ENCODE results near the gene TMX4.

The TMX4 gene, protein sequence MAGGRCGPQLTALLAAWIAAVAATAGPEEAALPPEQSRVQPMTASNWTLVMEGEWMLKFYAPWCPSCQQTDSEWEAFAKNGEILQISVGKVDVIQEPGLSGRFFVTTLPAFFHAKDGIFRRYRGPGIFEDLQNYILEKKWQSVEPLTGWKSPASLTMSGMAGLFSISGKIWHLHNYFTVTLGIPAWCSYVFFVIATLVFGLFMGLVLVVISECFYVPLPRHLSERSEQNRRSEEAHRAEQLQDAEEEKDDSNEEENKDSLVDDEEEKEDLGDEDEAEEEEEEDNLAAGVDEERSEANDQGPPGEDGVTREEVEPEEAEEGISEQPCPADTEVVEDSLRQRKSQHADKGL

DNA sequence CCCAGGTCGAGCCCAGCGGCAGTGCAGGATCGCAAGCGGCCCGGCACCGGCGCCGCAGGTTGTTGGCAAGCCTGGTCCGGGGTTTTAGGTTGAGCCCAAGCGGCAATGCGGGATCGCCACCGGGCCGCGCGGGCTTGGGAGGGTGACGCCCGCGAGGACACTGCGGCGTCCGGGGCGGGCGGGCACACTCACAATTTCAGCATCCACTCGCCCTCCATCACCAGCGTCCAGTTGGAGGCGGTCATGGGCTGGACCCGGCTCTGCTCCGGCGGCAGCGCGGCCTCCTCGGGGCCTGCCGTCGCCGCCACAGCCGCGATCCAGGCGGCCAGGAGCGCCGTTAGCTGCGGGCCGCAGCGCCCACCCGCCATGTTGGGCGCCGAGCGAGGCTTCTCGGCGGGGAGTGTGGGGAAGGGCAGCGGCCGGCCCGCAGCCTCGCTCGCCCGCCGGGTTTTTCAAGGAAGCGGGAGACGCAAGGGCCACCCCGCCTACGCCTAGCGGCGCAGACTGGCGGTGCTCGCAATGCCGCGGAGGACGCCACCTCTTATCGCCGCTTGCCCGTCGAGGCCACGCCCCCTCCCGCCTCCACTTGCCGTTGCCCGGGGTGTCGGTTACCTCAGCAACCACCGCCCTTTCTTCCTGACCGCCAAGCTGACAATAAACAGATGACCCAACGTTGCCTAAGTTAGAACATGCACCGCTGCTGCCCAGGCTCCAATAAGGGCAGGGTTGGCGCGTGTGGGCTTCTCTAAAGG, at the start of gene TMX4:
Gene TMX4 (minus strand): TSS at position 516 of the 752 bp plus-strand sequence. CDS start 148 bp downstream, at position 368.
- peak within 1 kb of the TSS; percentile 95 for H3K27ac ChIP-seq
- POLR2A ChIA-PET (ENCODE audit: low non-redundant PET) = interaction anchor here (0.6 kb wide), 1 partner anchor 702 kb away, joined by 3 read pairs; no protein-coding TSS in a partner anchor
- peak; percentile 97 for DNase-seq (ENCODE audit: low spot score)
- CTCF ChIA-PET = interaction anchor here (0.6 to 1.0 kb wide), 4 partner anchors 9 to 703 kb away, joined by 3 to 5 read pairs (median 4); no protein-coding TSS in a partner anchor
- TF ChIP-seq, protein P1, sequence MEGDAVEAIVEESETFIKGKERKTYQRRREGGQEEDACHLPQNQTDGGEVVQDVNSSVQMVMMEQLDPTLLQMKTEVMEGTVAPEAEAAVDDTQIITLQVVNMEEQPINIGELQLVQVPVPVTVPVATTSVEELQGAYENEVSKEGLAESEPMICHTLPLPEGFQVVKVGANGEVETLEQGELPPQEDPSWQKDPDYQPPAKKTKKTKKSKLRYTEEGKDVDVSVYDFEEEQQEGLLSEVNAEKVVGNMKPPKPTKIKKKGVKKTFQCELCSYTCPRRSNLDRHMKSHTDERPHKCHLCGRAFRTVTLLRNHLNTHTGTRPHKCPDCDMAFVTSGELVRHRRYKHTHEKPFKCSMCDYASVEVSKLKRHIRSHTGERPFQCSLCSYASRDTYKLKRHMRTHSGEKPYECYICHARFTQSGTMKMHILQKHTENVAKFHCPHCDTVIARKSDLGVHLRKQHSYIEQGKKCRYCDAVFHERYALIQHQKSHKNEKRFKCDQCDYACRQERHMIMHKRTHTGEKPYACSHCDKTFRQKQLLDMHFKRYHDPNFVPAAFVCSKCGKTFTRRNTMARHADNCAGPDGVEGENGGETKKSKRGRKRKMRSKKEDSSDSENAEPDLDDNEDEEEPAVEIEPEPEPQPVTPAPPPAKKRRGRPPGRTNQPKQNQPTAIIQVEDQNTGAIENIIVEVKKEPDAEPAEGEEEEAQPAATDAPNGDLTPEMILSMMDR (conservative IDR thresholded peaks at IDR 0.05; ENCODE audit: low read depth) = peak; percentile 72

DNA sequence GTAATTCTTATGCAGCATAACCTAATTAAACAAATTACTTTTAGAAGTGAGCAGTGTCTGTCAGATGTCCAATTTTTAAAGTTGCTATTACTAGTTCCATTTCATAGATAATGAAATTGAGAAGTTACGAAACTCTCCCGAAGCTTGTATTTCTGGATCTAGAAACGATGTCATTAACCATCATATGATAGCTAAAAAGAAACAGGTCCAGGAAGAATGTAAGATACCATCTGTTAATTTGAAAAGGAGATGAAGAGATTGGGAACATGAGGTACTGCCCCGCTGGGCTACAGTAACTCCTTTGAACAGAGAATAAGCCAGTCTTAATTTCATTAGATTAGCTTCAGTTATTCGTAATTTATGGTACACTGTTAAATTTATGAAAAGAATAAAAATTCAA, 47.5 kb upstream of the TMX4 start:
- POLR2A ChIA-PET (ENCODE audit: low non-redundant PET) = no interaction called here
- TF ChIP-seq, protein P1 (conservative IDR thresholded peaks at IDR 0.05; ENCODE audit: low read depth) = no peak
- H3K27ac ChIP-seq = no peak overlapping the region
- no peak for DNase-seq (ENCODE audit: low spot score)
- CTCF ChIA-PET = no interaction called here

DNA sequence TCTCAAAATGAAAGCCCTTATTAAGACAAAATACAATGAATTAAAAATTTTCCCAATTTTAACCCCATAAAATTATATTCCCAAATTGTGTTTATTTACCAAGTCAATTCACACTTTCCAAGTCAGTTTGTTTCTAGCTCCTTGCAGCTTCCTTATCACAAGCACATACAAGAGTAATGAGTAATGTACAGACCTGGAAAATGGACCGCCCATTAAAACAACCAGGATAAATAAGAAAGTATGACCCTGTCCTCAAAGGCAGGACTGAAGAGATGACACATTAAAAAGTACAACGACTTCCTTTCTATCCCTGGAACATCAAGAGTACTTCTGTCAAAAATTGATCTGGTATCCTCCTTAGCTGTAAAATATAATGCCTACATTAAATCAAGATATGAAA, 47.1 kb upstream of the TMX4 start:
- POLR2A ChIA-PET (ENCODE audit: low non-redundant PET) = no interaction called here
- TF ChIP-seq, protein P1 (conservative IDR thresholded peaks at IDR 0.05; ENCODE audit: low read depth) = no peak
- no peak for DNase-seq (ENCODE audit: low spot score)
- CTCF ChIA-PET = no interaction called here
- H3K27ac ChIP-seq = no peak overlapping the region

DNA sequence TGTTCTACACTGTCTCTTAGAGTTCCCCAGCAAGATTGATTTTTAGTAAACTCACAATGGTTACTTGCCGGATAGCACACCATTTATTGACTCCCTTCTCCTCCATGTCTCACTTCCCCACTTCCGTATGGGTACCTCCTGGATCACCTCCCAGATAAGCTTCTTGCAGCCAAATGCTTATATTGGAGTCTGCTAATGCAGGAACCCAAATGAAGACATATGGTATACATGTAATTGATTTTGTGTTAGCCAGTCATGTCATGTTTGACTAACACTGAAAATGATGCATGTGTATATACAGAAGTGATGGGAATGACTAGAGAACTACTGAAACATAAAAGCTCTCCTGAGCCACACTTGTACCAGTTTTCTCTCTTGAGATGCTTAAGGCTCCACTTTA, 46.1 kb upstream of the TMX4 start:
- CTCF ChIA-PET = interaction anchor here (0.6 kb wide), 1 partner anchor 786 kb away, joined by 3 read pairs; no protein-coding TSS in a partner anchor
- POLR2A ChIA-PET (ENCODE audit: low non-redundant PET) = no interaction called here
- TF ChIP-seq, protein P1 (conservative IDR thresholded peaks at IDR 0.05; ENCODE audit: low read depth) = no peak
- H3K27ac ChIP-seq = no peak overlapping the region
- no peak for DNase-seq (ENCODE audit: low spot score)

DNA sequence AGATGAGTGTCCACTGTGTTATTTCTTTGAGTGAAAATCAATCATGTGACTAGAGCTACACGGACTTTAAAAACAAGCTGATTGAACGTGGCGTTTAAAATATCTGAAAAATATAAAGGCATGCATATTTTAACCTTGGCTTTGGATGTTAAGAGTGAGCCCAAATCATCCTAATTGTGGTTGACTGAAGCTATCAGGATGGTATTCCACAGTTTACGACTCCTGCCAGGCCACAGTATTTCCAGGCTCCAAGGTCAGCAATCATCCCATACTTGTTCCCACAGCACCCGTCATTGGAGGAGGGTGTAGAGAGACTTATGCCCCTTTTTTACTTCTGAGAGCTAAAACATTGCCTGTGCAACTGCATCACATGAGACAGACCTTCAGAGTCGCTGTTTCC, 43.2 kb upstream of the TMX4 start:
- POLR2A ChIA-PET (ENCODE audit: low non-redundant PET) = no interaction called here
- DNase-seq (ENCODE audit: low spot score) = no peak
- TF ChIP-seq, protein P1 (conservative IDR thresholded peaks at IDR 0.05; ENCODE audit: low read depth) = no peak
- CTCF ChIA-PET = no interaction called here
- H3K27ac ChIP-seq = no peak overlapping the region

DNA sequence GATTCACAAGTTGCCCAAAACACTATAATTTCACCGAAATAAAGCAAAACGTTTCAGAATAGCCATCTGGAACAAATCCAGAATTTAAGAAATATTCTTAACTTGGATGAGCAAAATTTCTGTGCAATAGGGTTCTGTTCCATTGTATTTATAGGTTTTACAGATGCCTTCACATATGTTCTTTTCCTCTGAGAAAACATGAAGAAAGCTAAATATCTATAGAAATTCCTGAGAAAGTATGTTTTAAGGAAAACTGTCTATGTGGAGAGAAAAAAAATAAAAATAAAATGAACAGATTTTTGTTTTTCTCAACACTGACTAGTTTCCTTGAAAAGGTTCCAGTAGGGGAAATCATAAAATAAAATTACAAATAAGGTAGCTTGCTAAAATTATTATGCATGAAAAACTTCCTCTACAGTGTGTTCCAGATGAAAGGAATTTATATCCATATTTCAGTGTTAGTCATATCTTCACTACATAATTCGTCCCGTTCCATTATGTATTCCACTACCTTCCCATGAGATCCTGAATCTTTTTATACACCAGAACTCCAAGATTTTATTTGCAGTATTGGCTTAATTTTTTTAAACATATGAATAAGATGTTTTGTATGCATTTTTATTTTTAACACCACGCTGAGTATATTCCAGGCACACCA, 42.4 kb upstream of the TMX4 start:
- POLR2A ChIA-PET (ENCODE audit: low non-redundant PET) = no interaction called here
- CTCF ChIA-PET = no interaction called here
- DNase-seq (ENCODE audit: low spot score) = no peak
- TF ChIP-seq, protein P1 (conservative IDR thresholded peaks at IDR 0.05; ENCODE audit: low read depth) = no peak
- no peak overlapping the region for H3K27ac ChIP-seq
